Measurements from ENCODE around the gene OPRL1. TPM values are rescaled to one million over a fixed set of nuclear protein-coding genes. Genes with fewer than 3 reads are reported as not detected.

Gene OPRL1
- total and polyA plus RNA-seq, 2 of the 8 experiments (the other 6 are each of a cell fraction or from before 2014, with no cell fraction given): 0.63 to 0.98 TPM

DNA sequence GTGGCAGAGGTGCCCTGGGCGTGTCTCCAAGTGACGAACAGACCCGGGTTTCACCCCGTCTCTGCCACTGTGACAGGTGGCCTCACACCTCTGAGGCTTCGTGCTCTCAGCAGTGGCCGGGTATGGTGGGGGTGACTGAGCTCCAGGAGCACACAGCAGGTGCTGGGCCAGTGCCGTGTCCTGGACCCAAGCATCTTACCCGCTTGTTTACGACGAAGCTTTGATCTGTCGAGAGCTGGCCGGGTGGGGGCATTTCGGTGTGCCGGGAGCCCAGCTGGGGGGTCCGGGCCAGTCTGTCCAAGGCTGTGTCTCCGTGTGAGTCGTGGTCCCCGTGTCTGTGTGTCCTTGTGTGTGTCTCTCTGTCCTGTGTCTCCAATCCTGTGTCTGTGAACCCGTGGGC is 11.5 kb downstream of the OPRL1 start:
- Histone ChIP-seq H2BK12ac (ENCODE audit: low read depth, low read length) (peak overlapping the region; percentile 68; the same call in 1 of the 2 replicates), H3K23me2 (ENCODE audit: low read depth, low read length) (no peaks in the 10 kb centered on the region), H2AFZ (ENCODE audit: low read length) (no peak overlapping the region), H2AK5ac (ENCODE audit: low read depth, low read length) (peak overlapping the region; percentile 95; the same call in 1 of the 2 replicates), H3K9me3 (ENCODE audit: insufficient read depth in 2 of 2, low read depth in 1 of 2, low read length in 1 of 2) (no peaks in the 10 kb centered on the region), H4K91ac (replicated peaks; ENCODE audit: insufficient read length, low read length) (no peak overlapping the region), H3K27ac (ENCODE audit: low read depth, low read length) (no peak overlapping the region), H3K14ac (ENCODE audit: insufficient read length) (no peak overlapping the region), H3K36me3 (ENCODE audit: control insufficient read depth in 2 of 4, insufficient read depth in 4 of 4, low read length in 3 of 4) (no peaks in the 10 kb centered on the region), H3K79me1 (ENCODE audit: low read depth, low read length) (no peaks in the 10 kb centered on the region), H3K4me3 (ENCODE audit: extremely low read depth in 1 of 4, insufficient read depth in 2 of 4, low read depth in 3 of 4, low read length in 4 of 4) (no peak overlapping the region), H3K4me2 (ENCODE audit: insufficient read depth in 1 of 2, low read depth in 2 of 2, low read length in 2 of 2) (no peak overlapping the region; a peak in 1 of 4 replicates), H4K5ac (ENCODE audit: insufficient read length, low read depth, low read length) (no peak overlapping the region), H3K23ac (ENCODE audit: insufficient read length) (no peak overlapping the region), H2BK15ac (ENCODE audit: low read length) (no peak overlapping the region), H3K56ac (replicated peaks; ENCODE audit: insufficient read length, low read depth, low read length) (no peak overlapping the region), H3K9ac (replicated peaks in 1 of 4; ENCODE audit: extremely low read depth in 1 of 4, low read depth in 3 of 4, low read length in 3 of 4) (no peak overlapping the region; a peak in 1 of 7 replicates), H3K27me3 (replicated peaks in 1 of 4; ENCODE audit: control insufficient read depth in 3 of 4, extremely low read depth in 1 of 4, insufficient read depth in 3 of 4, low read length in 3 of 4) (peaks cover 0 to 2% (median 0%) of the 10 kb centered on the region in 4 experiments; a peak in 1 of 7 replicates), H2BK5ac (ENCODE audit: low read depth, low read length) (no peak overlapping the region), H3K4ac (replicated peaks; ENCODE audit: insufficient read length, low read depth, low read length) (no peak overlapping the region), H4K20me1 (replicated peaks in 1 of 2; ENCODE audit: control insufficient read depth in 1 of 2, insufficient read depth in 2 of 2, low read length in 2 of 2) (peaks cover 1 to 2% of the 10 kb centered on the region in 2 experiments), H3K79me2 (ENCODE audit: control insufficient read depth in 1 of 2, insufficient read depth in 2 of 2, low read length in 2 of 2) (no peaks in the 10 kb centered on the region), H2BK20ac (ENCODE audit: low read length) (no peak overlapping the region), H2BK120ac (replicated peaks; ENCODE audit: low read depth, low read length) (no peak overlapping the region), H3K4me1 (replicated peaks in 1 of 4; ENCODE audit: control insufficient read depth in 3 of 4, insufficient read depth in 4 of 4, low read length in 3 of 4) (peaks cover 0 to 7% (median 2%) of the 10 kb centered on the region in 4 experiments; a peak in 3 of 7 replicates), H4K8ac (ENCODE audit: extremely low read depth, insufficient read depth, low read length) (no peak overlapping the region), H3K18ac (ENCODE audit: extremely low read depth, low read length) (no peak overlapping the region)
- 87% methylated on average over 14 of the region's 19 CpGs; no CpG with 5 or more reads in 1 of the 2 experiments for WGBS, 2 experiments (ENCODE audit: extremely low coverage in 1 of 2, insufficient coverage in 1 of 2, insufficient read length in 1 of 2, insufficient replicate concordance in 2 of 2, low coverage in 1 of 2, low lambda C conversion rate in 2 of 2, missing lambda C conversion rate in 1 of 2)
- FAIRE-seq (no peak), DNase-seq (ENCODE audit: low read depth in 1 of 2, low spot score in 2 of 2) (no peak)
- ChIA-PET POLR2A (ENCODE audit: partially characterized antibody) (interaction anchor here (1.0 kb wide), 1 partner anchor 11 kb away, joined by 5 read pairs; the partner anchor contains the start of gene OPRL1), CTCF (ENCODE audit: partially characterized antibody) (interaction anchor here (0.6 to 4.5 kb wide), 6 partner anchors 9 to 189 kb away, joined by 3 to 28 read pairs (median 4); no protein-coding TSS in a partner anchor)
- TF ChIP-seq SP2 (IDR thresholded peaks at IDR 0.05; ENCODE audit: low read length): no peak
